Endometrial microvascular endothelial cells (primary cell): ENCODE data around the gene RPS8. TPM values are rescaled to one million over a fixed set of nuclear protein-coding genes. Genes with fewer than 3 reads are reported as not detected.

Source experiments
- total RNA-seq: library from RNA; depleted of rRNA; stranded (reverse); fragments of >200 nt; gene quantifications from one replicate; pipeline ENCODE4 v1.2.3, GENCODE V29; 2015; ENCODE audit errors: inconsistent ontology term

RPS8 gene
- total RNA-seq, 1 donor from 2014 or later = 2,081 TPM

Other genes with a start within 250 kb of the RPS8 start
- 5.2 TPM for gene TMEM53, start 101.1 kb upstream of the RPS8 start, total RNA-seq
- not detected for gene ARMH1, start 100.8 kb upstream of the RPS8 start, total RNA-seq
- gene RNU5D-1, start 44.4 kb upstream of the RPS8 start, total RNA-seq = not detected
- 37.8 TPM for gene KIF2C, start 35.7 kb upstream of the RPS8 start, total RNA-seq
- gene BEST4, start 12.6 kb downstream of the RPS8 start, total RNA-seq = not detected
- gene PLK3, start 24.8 kb downstream of the RPS8 start, total RNA-seq = 39.2 TPM
- gene DYNLT4, start 31.8 kb downstream of the RPS8 start, total RNA-seq = not detected
- gene BTBD19, start 33.0 kb downstream of the RPS8 start, total RNA-seq = 8.5 TPM
- gene PTCH2, start 67.7 kb downstream of the RPS8 start, total RNA-seq = not detected
- 53.3 TPM for gene EIF2B3, start 211.1 kb downstream of the RPS8 start, total RNA-seq
- 47.9 TPM for gene HECTD3, start 235.8 kb downstream of the RPS8 start, total RNA-seq
- gene UROD, start 236.7 kb downstream of the RPS8 start, total RNA-seq = 241 TPM